GM21576 (cell line): Measurements from ENCODE around the gene PIGO.

Experiments
- ATAC-seq: cut with Tn5 transposase; IDR thresholded peaks from one replicate; pipeline ENCODE4 v1.9.1; 2021; ENCODE audit warnings: mild to moderate bottlenecking, moderate library complexity; ENCODE audit not compliant: unreplicated experiment

Gene PIGO

GRCh38 chr9:35107297-35108290, 11.2 kb upstream of the PIGO start:
- ATAC-seq, result no peak

- ATAC-seq, result no peak
These were observed 9.9 kb upstream of the PIGO start for GRCh38 chr9:35106343-35106730.

- ATAC-seq, result no peak
These were observed 9.4 kb upstream of the PIGO start for GRCh38 chr9:35105571-35106342.

DNA sequence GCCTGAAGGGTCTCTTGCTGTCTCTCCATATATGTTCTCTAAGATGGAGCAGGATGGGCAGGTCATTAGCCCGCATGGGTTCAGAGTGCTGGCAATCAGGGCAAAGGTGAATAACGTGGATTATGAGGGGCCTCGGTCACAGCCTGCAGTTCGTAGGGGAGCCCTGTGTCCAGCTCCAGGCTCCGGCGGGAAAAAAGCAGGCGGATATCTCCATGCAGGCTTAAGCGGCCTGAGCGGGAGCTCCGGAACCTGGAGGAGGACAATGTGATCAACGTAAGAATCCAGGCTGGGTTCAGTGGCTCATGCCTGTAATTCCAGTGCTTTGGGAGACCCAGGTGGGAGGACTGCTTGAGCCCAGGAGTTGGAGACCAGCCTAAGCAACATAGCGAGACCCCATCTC, 8.7 kb upstream of the PIGO start:
- ATAC-seq, result no peak

- ATAC-seq, result no peak
These were observed 8.2 kb upstream of the PIGO start for GRCh38 chr9:35104586-35104985.

DNA sequence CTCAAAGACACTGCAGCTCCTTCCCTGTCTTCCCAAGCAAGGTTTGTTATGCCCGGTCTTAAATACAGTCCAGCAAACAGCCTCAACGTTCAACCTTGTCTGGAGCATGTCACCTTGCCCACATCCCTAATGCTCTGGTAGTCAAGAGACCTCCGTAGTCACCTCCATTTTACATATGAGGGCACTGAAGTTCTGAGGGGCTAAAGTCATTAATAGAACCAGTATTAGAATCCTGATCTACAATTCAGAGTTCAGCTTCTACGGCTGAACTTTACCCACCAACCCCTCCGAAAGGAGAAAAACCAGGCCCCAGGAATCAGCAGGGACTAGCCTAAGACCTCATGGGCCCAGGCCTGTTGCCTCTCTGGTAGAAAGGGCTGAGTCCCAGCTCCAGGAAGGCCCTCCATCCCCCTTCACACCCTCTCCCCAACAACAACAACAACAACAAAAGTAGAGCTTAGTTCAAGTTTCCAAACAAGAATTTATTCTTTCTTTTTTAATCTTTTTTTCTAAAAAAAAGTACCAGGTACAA, 7.3 kb upstream of the PIGO start:
- ATAC-seq, result no peak

- peak; percentile 92 for ATAC-seq
These were observed 6.6 kb upstream of the PIGO start, which contains the start of gene STOML2 for GRCh38 chr9:35102769-35103659. Gene STOML2 (minus strand): TSS chr9:35103131. CDS start chr9:35103094, 37 bp downstream.

- peak; percentile 2 for ATAC-seq
These were observed 6.0 kb upstream of the PIGO start for GRCh38 chr9:35102465-35102768.

DNA sequence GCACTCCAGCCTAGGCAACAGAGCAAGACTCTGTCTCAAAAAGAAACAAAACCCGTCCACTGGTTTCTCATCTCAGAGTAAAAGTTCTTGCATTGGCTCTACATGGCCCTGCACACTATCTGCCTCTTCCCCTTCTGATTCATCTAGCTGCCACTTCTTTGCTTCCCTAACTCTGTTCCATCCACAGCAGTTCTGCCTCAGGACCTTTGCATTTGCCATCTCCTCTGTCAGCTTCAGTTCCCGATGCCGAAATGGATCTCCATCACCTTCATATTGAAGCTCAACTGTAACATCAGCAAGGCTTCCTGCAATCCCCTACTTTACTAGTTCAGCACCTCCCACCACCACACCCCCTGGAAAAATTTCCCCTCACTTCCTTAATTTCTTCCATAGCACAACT, 1.2 kb upstream of the PIGO start:
- ATAC-seq, result no peak

- no peak for ATAC-seq
These were observed 4.9 kb downstream of the PIGO start for GRCh38 chr9:35091536-35091935.

DNA sequence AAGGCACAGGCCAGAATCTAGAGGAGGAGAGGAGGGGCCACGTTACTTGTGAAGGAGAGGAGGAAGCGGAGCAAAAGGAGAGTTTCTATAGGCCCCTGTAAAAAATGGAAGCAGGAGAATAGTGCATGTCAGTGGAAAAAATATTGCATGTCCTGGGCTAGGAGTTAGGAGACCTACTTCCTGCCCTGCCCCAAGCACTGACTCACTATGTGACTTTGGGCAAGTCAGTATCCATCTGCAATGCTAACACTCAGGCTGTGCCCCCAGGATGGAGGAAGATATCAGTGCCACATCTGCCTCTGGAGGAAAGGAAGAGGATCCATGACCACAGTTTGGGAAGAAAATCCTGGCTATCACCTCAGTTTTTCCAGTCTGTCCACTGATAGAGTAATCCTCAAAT, 7.0 kb downstream of the PIGO start:
- ATAC-seq, result no peak

DNA sequence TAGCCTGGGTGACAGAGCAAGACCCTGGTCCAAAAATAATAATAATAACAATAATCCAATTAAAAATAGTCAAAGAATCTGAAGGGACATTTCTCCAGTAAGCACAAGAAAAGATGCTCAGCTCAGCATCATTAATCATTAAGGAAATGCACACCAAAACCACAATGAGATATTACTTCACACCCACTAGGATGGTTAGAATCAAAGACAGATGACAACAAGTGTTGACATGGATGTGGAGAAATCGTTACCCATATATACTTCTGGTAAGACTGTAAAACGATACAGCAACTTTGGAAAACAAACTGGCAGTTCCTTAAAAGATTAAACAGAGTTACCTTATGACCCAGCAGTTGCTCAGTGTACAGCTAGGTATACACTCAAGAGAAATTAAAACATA, 11.3 kb downstream of the PIGO start:
- ATAC-seq, result no peak

DNA sequence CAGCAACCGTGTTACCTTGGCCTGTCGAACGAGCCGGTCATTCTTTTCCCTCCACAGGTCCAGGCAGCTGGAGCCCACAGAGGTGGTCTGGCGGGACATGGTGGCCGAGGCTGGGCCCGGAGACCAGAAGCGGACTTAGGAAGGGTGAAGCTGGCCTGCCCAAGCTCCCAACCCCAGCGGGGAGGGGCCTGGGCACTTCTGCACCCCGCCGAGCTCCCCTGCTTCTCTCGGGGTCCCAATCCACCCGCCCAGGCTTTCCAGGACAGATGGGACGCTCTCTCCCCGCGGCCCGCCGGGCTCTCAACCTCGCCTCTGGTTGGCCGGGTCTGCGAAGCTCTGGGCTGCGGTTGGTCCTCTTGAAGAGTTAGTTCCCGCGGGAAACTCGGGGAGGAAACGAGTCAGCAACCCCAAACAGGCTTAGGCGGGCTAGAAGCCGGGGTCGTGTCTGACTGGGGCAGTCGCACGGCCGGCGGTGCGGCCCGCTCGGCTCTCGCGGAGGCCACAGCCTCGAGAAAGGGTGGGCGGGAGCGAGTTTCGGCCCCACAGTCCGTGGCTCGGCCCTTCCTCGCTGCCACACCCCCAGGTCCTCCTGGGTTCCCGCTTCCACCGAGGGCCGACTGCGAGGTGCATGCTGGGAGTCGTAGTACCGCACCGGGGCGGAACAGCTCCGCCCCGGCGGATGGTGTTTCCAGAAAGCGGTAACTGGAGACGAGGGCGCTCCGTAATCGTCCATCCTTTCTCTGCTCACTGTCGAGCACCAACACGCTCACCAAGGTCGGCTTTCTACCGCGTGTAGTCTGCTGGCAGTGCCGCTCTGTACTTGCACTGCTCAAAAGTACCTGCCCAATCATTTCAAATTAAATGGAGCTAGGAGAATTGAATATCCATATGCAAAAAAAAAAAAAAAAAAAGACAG, 16.7 kb downstream of the PIGO start, which contains the start of gene FANCG:
FANCG (minus strand) TSS at position 517 of the 916 bp plus-strand sequence; CDS start at position 99, 418 bp downstream.
- ATAC-seq, result peak; percentile 92

GRCh38 chr9:35079041-35079425, 17.4 kb downstream of the PIGO start:
- ATAC-seq, result no peak

GRCh38 chr9:35078066-35078465, 18.3 kb downstream of the PIGO start:
- no peak for ATAC-seq

DNA sequence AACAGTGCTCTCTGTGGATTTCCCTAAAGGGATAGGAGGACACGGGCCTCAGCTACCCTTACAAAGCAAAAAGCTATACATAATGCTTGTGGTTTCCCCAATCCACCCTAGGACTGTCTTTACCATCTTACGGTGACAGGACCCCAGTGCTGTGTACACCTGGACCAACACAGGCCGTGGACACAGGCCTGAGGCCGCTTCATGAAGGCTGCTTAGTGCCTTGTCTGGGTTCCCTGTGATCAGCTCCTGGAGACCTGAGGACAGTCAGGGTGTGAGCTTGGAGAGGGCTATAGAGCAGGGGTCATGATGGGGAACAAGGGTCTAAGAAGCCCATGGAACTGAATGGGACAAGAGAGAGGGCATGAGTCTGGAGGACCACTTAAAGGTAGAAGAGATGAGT, 19.5 kb downstream of the PIGO start:
- ATAC-seq, result no peak

GRCh38 chr9:35075358-35075757, 21.0 kb downstream of the PIGO start:
- no peak for ATAC-seq

- ATAC-seq, result no peak
These were observed 21.6 kb downstream of the PIGO start for GRCh38 chr9:35074791-35075190.

DNA sequence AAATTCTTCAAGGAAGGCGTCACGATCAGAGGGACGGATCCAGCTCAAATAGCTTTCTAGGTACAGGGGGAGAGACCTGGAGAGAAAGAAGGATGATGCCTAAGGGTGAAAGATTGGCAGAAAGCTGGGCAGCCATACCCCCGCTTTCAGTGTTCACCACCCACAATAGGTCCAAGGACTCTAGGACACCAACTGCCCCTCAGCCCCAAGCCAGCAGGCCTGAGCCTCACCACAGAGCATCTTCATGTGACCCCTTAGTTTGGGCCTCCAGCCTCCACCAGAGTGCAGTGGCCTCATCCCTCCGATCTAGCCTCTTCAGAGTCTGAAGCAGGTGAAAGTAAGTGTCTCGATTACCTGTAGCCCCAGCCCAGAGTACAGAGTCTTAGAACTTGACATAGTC, 22.2 kb downstream of the PIGO start:
- ATAC-seq, result no peak

DNA sequence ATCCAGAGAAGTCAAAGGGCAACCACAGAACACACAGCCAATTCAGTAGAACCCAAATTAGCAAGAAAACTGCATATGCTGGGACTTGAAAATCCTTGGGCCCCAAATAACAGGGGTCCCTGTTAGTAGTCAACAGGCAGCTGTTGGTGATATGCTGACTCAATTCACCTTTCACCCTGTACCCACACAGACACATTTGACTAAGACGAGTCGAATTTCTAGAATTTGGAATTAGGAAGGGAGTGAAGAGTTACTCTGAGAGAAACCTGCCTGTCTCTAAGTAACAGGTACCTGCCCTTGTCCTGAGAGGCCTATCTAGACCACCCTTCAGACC, 23.1 kb downstream of the PIGO start:
- no peak for ATAC-seq
